SK-N-SH treated with all-trans-retinoic acid at 6 μM for 48 hours (cell line): Measurements from ENCODE around the gene GALNT13.

Experiments used
- ATAC-seq: fragments of 200-7000 bp; cut with Tn5 transposase; 3 replicates; pipeline ENCODE4 v1.9.1; 2020; ENCODE audit warnings: mild to moderate bottlenecking, moderate library complexity
- ARNTL ChIP-seq: fragments of 450-650 bp; formaldehyde crosslinking; IDR thresholded peaks from 2 replicates; pipeline ENCODE4 v1.5.0; 2020; ENCODE audit warnings: low read depth, mild to moderate bottlenecking, moderate library complexity, borderline replicate concordance
- BACH2 ChIP-seq: fragments of 250-450 bp; sonication (Bioruptor Pico); IDR thresholded peaks from 2 replicates; pipeline ENCODE4 v1.9.0; 2021; ENCODE audit warnings: mild to moderate bottlenecking, borderline replicate concordance
- CREB5 ChIP-seq: fragments of 250-450 bp; sonication (Bioruptor Pico); IDR thresholded peaks from 2 replicates; pipeline ENCODE4 v1.5.1; 2020; ENCODE audit warnings: low read depth, mild to moderate bottlenecking, moderate library complexity
- CSDC2 ChIP-seq: fragments of 250-450 bp; sonication (Bioruptor Pico); IDR thresholded peaks from 2 replicates; pipeline ENCODE4 v1.5.0; 2020; ENCODE audit warnings: mild to moderate bottlenecking, moderate library complexity
- CSRNP3 ChIP-seq: fragments of 250-450 bp; sonication (Bioruptor Pico); IDR thresholded peaks from 2 replicates; pipeline ENCODE4 v1.5.1; 2021; ENCODE audit warnings: mild to moderate bottlenecking, moderate library complexity
- ESRRG ChIP-seq: fragments of 250-450 bp; sonication (Bioruptor Pico); IDR thresholded peaks from 2 replicates; pipeline ENCODE4 v1.6.1; 2021; ENCODE audit warnings: mild to moderate bottlenecking
- GLIS3 ChIP-seq: fragments of 250-450 bp; sonication (Bioruptor Pico); IDR thresholded peaks from 2 replicates; pipeline ENCODE4 v1.5.0; 2020; ENCODE audit warnings: mild to moderate bottlenecking, moderate library complexity
- ISL1 ChIP-seq: fragments of 250-450 bp; sonication (Bioruptor Pico); IDR thresholded peaks from 2 replicates; pipeline ENCODE4 v2.1.2; 2022; ENCODE audit warnings: mild to moderate bottlenecking, moderate library complexity
- OSR1 ChIP-seq: fragments of 250-450 bp; sonication (Bioruptor Pico); IDR thresholded peaks from 2 replicates; pipeline ENCODE4 v1.8.0; 2022; ENCODE audit warnings: moderate library complexity, mild to moderate bottlenecking, inconsistent platforms
- PATZ1 ChIP-seq: fragments of 250-450 bp; sonication (Bioruptor Pico); IDR thresholded peaks from 2 replicates; pipeline ENCODE4 v1.8.0; 2020; ENCODE audit warnings: mild to moderate bottlenecking, moderate library complexity, borderline replicate concordance
- PPARA ChIP-seq: fragments of 250-450 bp; sonication (Bioruptor Pico); IDR thresholded peaks from 2 replicates; pipeline ENCODE4 v1.5.0; 2020; ENCODE audit warnings: mild to moderate bottlenecking, borderline replicate concordance
- RARB ChIP-seq: fragments of 250-450 bp; sonication (Bioruptor Pico); IDR thresholded peaks from 2 replicates; pipeline ENCODE4 v1.8.0; 2021; ENCODE audit warnings: mild to moderate bottlenecking, moderate library complexity
- SNAI2 ChIP-seq: fragments of 250-450 bp; sonication (Bioruptor Pico); IDR thresholded peaks from 2 replicates; pipeline ENCODE4 v1.5.0; 2020; ENCODE audit warnings: mild to moderate bottlenecking, moderate library complexity
- TCF4 ChIP-seq: fragments of 250-450 bp; sonication (Bioruptor Pico); IDR thresholded peaks from 2 replicates; pipeline ENCODE4 v1.8.0; 2021; ENCODE audit warnings: mild to moderate bottlenecking, moderate library complexity, borderline replicate concordance
- TOX ChIP-seq: fragments of 250-450 bp; sonication (Bioruptor Pico); IDR thresholded peaks from 2 replicates; pipeline ENCODE4 v1.8.0; 2021; ENCODE audit warnings: mild to moderate bottlenecking, moderate library complexity, borderline replicate concordance
- TSHZ2 ChIP-seq: fragments of 250-450 bp; sonication (Bioruptor Pico); IDR thresholded peaks from 2 replicates; pipeline ENCODE4 v1.5.0; 2020; ENCODE audit warnings: mild to moderate bottlenecking, moderate library complexity
- ZFP30 ChIP-seq: fragments of 450-650 bp; formaldehyde crosslinking; IDR thresholded peaks from 2 replicates; pipeline ENCODE4 v1.5.0; 2022; ENCODE audit warnings: mild to moderate bottlenecking, moderate library complexity
- ZNF70 ChIP-seq: fragments of 450-650 bp; formaldehyde crosslinking; IDR thresholded peaks from 2 replicates; pipeline ENCODE4 v1.5.0; 2020; ENCODE audit warnings: mild to moderate bottlenecking, moderate library complexity
- ZNF8 ChIP-seq: fragments of 450-650 bp; formaldehyde crosslinking; IDR thresholded peaks from 2 replicates; pipeline ENCODE4 v1.5.0; 2020; ENCODE audit warnings: mild to moderate bottlenecking, moderate library complexity

The GALNT13 gene

GRCh38 chr2:154187948-154188347 lies 316.2 kb downstream of the GALNT13 start:
- no peak for ATAC-seq
- TF ChIP-seq CSDC2 (no peak), ESRRG (CRISPR knock-in tag) (no peak), TSHZ2 (CRISPR knock-in tag) (no peak), OSR1 (no peak), ZNF70 (CRISPR knock-in tag) (peak; percentile 85)

- TF ChIP-seq CREB5 (no peak), TCF4 (CRISPR knock-in tag) (no peak), OSR1 (no peak), ARNTL (no peak), TSHZ2 (CRISPR knock-in tag) (no peak), BACH2 (no peak), PATZ1 (no peak), ISL1 (no peak), ZFP30 (CRISPR knock-in tag) (no peak), RARB (CRISPR knock-in tag) (no peak), GLIS3 (no peak), ZNF8 (CRISPR knock-in tag) (no peak), CSRNP3 (CRISPR knock-in tag) (no peak), ESRRG (CRISPR knock-in tag) (no peak), CSDC2 (no peak), PPARA (no peak)
Measured at GRCh38 chr2:154189953-154190352, 318.2 kb downstream of the GALNT13 start.

GRCh38 chr2:154193246-154193645 lies 321.5 kb downstream of the GALNT13 start:
- ATAC-seq: no peak
- TF ChIP-seq TOX (CRISPR knock-in tag) (no peak), TSHZ2 (CRISPR knock-in tag) (no peak), ESRRG (CRISPR knock-in tag) (no peak), SNAI2 (no peak), GLIS3 (no peak), CSDC2 (no peak), CSRNP3 (CRISPR knock-in tag) (no peak), OSR1 (no peak), ZNF70 (CRISPR knock-in tag) (no peak), ISL1 (no peak), ARNTL (no peak), PPARA (no peak)
- TF ChIP-seq, all 23 proteins: peak for 0

More at GRCh38 chr2:154189953-154190352, 318.2 kb downstream of the GALNT13 start:
- ATAC-seq: no peak
